Naive thymus-derived CD4-positive, alpha-beta T cell (primary cell): ENCODE data around the gene CDC25C. TPM values are rescaled to one million over a fixed set of nuclear protein-coding genes. Genes with fewer than 3 reads are reported as not detected.

Experiments used
- ATAC-seq: fragments of 150-1000 bp; cut with Tn5 transposase; 2 replicates; pipeline ENCODE4 v1.10.0; 2021; ENCODE audit warnings: mild to moderate bottlenecking, moderate library complexity
- CTCF ChIA-PET: fragments of 350-600 bp; sonication (Branson Sonifier 250); formaldehyde crosslinking; loops from one replicate; lab custom pipeline; 2021; ENCODE audit warnings: antibody characterized with exemption; lab: Charles Lee
- POLR2A ChIA-PET: fragments of 350-600 bp; sonication (Branson Sonifier 250); formaldehyde crosslinking; loops from one replicate; lab custom pipeline; 2021; ENCODE audit warnings: antibody characterized with exemption, inconsistent platforms; lab: Charles Lee
- DNase-seq, 9 donors: peaks; one replicate each; pipeline versions ENCODE4 v3.0.0 to v3.0.0-alpha.2; 2020 to 2022; ENCODE audit warnings: mixed read lengths in 1 of 9
- H3K27ac ChIP-seq: one replicate; pipeline ENCODE4 v1.7.0; 2013; ENCODE audit warnings: mild to moderate bottlenecking, low read depth, low read length, moderate library complexity
- H3K27me3 ChIP-seq, 2 donors: one replicate each; pipeline ENCODE4 v1.7.0; 2013; ENCODE audit warnings: low read length in 2 of 2, mild to moderate bottlenecking in 2 of 2, moderate library complexity in 2 of 2; ENCODE audit not compliant: control insufficient read depth in 2 of 2, insufficient read depth in 2 of 2
- H3K36me3 ChIP-seq, 3 experiments: 1 replicate in 2 of 3; 2 replicates in 1 of 3; pipeline ENCODE4 v1.7.0; 2013; ENCODE audit warnings: low read length in 3 of 3, mild to moderate bottlenecking in 3 of 3, moderate library complexity in 1 of 3; ENCODE audit not compliant: insufficient read depth in 3 of 3, control insufficient read depth in 2 of 3
- H3K4me1 ChIP-seq, 2 donors: one replicate each; pipeline ENCODE4 v1.7.0; 2013; ENCODE audit warnings: low read length in 2 of 2, mild to moderate bottlenecking in 2 of 2, moderate library complexity in 1 of 2; ENCODE audit not compliant: control insufficient read depth in 2 of 2, insufficient read depth in 2 of 2
- H3K4me3 ChIP-seq: 2 replicates; pipeline ENCODE4 v1.7.0; 2013; ENCODE audit warnings: mild to moderate bottlenecking, low read length
- H3K9me3 ChIP-seq, 3 experiments: 1 replicate in 2 of 3; 2 replicates in 1 of 3; pipeline ENCODE4 v1.7.0; 2013; ENCODE audit warnings: low read length in 3 of 3; ENCODE audit not compliant: control insufficient read depth in 2 of 3
- H3K27ac Mint-ChIP-seq, 9 donors: one replicate each; pipeline ENCODE4 v1.8.0; 2020 to 2022; ENCODE audit warnings: mixed read lengths in 9 of 9, mild to moderate bottlenecking in 8 of 9, moderate library complexity in 5 of 9, inconsistent platforms in 2 of 9
- H3K27me3 Mint-ChIP-seq, 5 donors: one replicate each; pipeline ENCODE4 v1.8.0; 2021 to 2022; ENCODE audit warnings: mixed read lengths in 5 of 5, mild to moderate bottlenecking in 1 of 5
- H3K36me3 Mint-ChIP-seq, 5 donors: one replicate each; pipeline ENCODE4 v1.8.0; 2020 to 2022; ENCODE audit warnings: mixed read lengths in 5 of 5, mild to moderate bottlenecking in 3 of 5, inconsistent platforms in 1 of 5
- H3K4me1 Mint-ChIP-seq, 7 donors: one replicate each; pipeline ENCODE4 v1.8.0; 2020 to 2022; ENCODE audit warnings: mixed read lengths in 7 of 7, mild to moderate bottlenecking in 3 of 7, inconsistent platforms in 1 of 7
- H3K4me3 Mint-ChIP-seq, 10 donors: one replicate each; pipeline ENCODE4 v1.8.0; 2020 to 2022; ENCODE audit warnings: mild to moderate bottlenecking in 10 of 10, mixed read lengths in 10 of 10, moderate library complexity in 6 of 10, inconsistent platforms in 2 of 10
- H3K9me3 Mint-ChIP-seq, 11 donors: one replicate each; pipeline ENCODE4 v1.8.0; 2020 to 2022; ENCODE audit warnings: mixed read lengths in 11 of 11, mild to moderate bottlenecking in 4 of 11, inconsistent platforms in 1 of 11, moderate library complexity in 1 of 11
- intact Hi-C, 2 donors: fragments of 100-400 bp; cut with micrococcal nuclease; formaldehyde crosslinking; loops; one replicate each; pipeline ENCODE4 v1.15.1; 2023
- polyA plus RNA-seq, 2 donors: library from polyadenylated mRNA; unstranded; fragments of 300-500 nt; fragmentation: Illumina TruSeq; gene quantifications; one replicate each; pipeline ENCODE4 v1.2.3, GENCODE V29; 2021
- total RNA-seq, 6 experiments: library from RNA in 5 of 6; stranded (reverse) in 5 of 6; gene quantifications; 1 replicate in 5 of 6; 2 replicates in 1 of 6; pipeline ENCODE4 v1.2.3 and lab custom pipeline; 2021 to 2026

CDC25C gene
- total and polyA plus RNA-seq, 7 experiments from 2014 or later, result 9.8 TPM; not detected in 6

GRCh38 chr5:138240650-138241385 lies 90.8 kb downstream of the CDC25C start:
- Histone ChIP-seq H3K36me3 (no peaks in the 10 kb centered on the region), H3K27me3 (peaks cover 4 to 26% of the 10 kb centered on the region in 2 donors), H3K27ac (no peak overlapping the region), H3K4me3 (no peak overlapping the region), H3K9me3 (no peaks in the 10 kb centered on the region), H3K4me1 (no peaks in the 10 kb centered on the region)
- Mint-ChIP-seq H3K4me1 (peaks cover 7 to 19% (median 13%) of the 10 kb centered on the region in 7 donors), H3K4me3 (peak overlapping the region in 7 of 10 donors; percentile 7 to 84 (median 70)), H3K27me3 (peaks cover 41 to 57% (median 50%) of the 10 kb centered on the region in 5 donors), H3K27ac (peak overlapping the region in 1 of 9 donors; percentile 13), H3K36me3 (no peaks in the 10 kb centered on the region), H3K9me3 (peaks cover 0 to 2% (median 0%) of the 10 kb centered on the region in 11 donors)
- POLR2A ChIA-PET, result interaction anchor here (0.6 kb wide), 1 partner anchor 12 kb away, joined by 5 read pairs; no protein-coding TSS in a partner anchor
- peak; percentile 32 for ATAC-seq
- no peak for DNase-seq
- intact Hi-C loops, result no loop called here
- CTCF ChIA-PET, result no interaction called here

- H3K27me3 Mint-ChIP-seq, result peaks cover 27 to 49% (median 41%) of the 10 kb centered on the region in 5 donors
- ChIA-PET POLR2A (no interaction called here), CTCF (interaction anchor here (0.6 kb wide), 1 partner anchor 21 kb away, joined by 5 read pairs; no protein-coding TSS in a partner anchor)
- Histone ChIP-seq H3K4me3 (no peak overlapping the region), H3K9me3 (no peaks in the 10 kb centered on the region), H3K27ac (no peak overlapping the region), H3K36me3 (no peaks in the 10 kb centered on the region), H3K27me3 (peaks cover 4 to 21% of the 10 kb centered on the region in 2 donors), H3K4me1 (no peaks in the 10 kb centered on the region)
- H3K4me1 Mint-ChIP-seq, result peaks cover 7 to 19% (median 13%) of the 10 kb centered on the region in 7 donors
- DNase-seq, result no peak
- intact Hi-C loops, result no loop called here
- H3K27ac Mint-ChIP-seq, result no peak overlapping the region
- no peak overlapping the region for H3K4me3 Mint-ChIP-seq
- peaks cover 0 to 2% (median 0%) of the 10 kb centered on the region in 11 donors for H3K9me3 Mint-ChIP-seq
- no peak for ATAC-seq
- peaks cover 0 to 4% (median 0%) of the 10 kb centered on the region in 5 donors for H3K36me3 Mint-ChIP-seq
These were observed 93.6 kb downstream of the CDC25C start for GRCh38 chr5:138238034-138238433.

Other genes with a start within 250 kb of the CDC25C start
- gene WNT8A, start 247.8 kb downstream of the CDC25C start, total RNA-seq, result not detected
- gene WNT8A, start 247.8 kb downstream of the CDC25C start, polyA plus RNA-seq, result not detected
- gene NME5, start 192.4 kb downstream of the CDC25C start, total RNA-seq, result not detected
- not detected for gene NME5, start 192.4 kb downstream of the CDC25C start, polyA plus RNA-seq
- gene BRD8, start 153.2 kb downstream of the CDC25C start, total RNA-seq, result 10 to 100 TPM; 24.7 to 81.9 (median 66.1) TPM
- 10 to 100 TPM; 27.1 to 34.7 TPM for gene BRD8, start 153.2 kb downstream of the CDC25C start, polyA plus RNA-seq
- 10 to 100 TPM in 1 of 5 experiments, under 1 TPM in 1, not detected in 3; 0.29 to 34.1 TPM for gene KIF20A, start 152.7 kb downstream of the CDC25C start, total RNA-seq
- not detected for gene KIF20A, start 152.7 kb downstream of the CDC25C start, polyA plus RNA-seq
- gene CDC23, start 118.5 kb downstream of the CDC25C start, total RNA-seq, result 10 to 100 TPM; 13.0 to 39.6 (median 25.5) TPM
- gene CDC23, start 118.5 kb downstream of the CDC25C start, polyA plus RNA-seq, result 10 to 100 TPM; 15.5 to 29.0 TPM
- gene GFRA3, start 57.2 kb downstream of the CDC25C start, total RNA-seq, result not detected
- not detected for gene GFRA3, start 57.2 kb downstream of the CDC25C start, polyA plus RNA-seq
- 10 to 100 TPM; 25.0 to 71.8 (median 27.7) TPM for gene FAM53C, start 6.5 kb upstream of the CDC25C start, total RNA-seq
- gene FAM53C, start 6.5 kb upstream of the CDC25C start, polyA plus RNA-seq, result 10 to 100 TPM; 18.1 to 27.0 TPM
- gene KDM3B, start 20.9 kb upstream of the CDC25C start, total RNA-seq, result 10 to 100 TPM; 67.7 to 90.2 (median 82.8) TPM
- 10 to 100 TPM; 12.8 to 15.1 TPM for gene KDM3B, start 20.9 kb upstream of the CDC25C start, polyA plus RNA-seq
- 1 to 10 TPM in 1 of 5 experiments, under 1 TPM in 1, not detected in 3; 0.94 to 1.2 TPM for gene REEP2, start 107.3 kb upstream of the CDC25C start, total RNA-seq
- gene REEP2, start 107.3 kb upstream of the CDC25C start, polyA plus RNA-seq, result not detected
- 10 to 100 TPM in 3 of 5 experiments, under 1 TPM in 2; 0.57 to 68.6 (median 12.8) TPM for gene EGR1, start 133.7 kb upstream of the CDC25C start, total RNA-seq
- gene EGR1, start 133.7 kb upstream of the CDC25C start, polyA plus RNA-seq, result under 1 TPM in 1 of 2 donors, not detected in 1; 0.14 TPM
- gene ETF1, start 211.4 kb upstream of the CDC25C start, total RNA-seq, result 100 to 1,000 TPM in 2 of 5 experiments, 10 to 100 TPM in 3; 40.6 to 137 (median 84.1) TPM
- 10 to 100 TPM; 19.0 to 21.8 TPM for gene ETF1, start 211.4 kb upstream of the CDC25C start, polyA plus RNA-seq
- gene HSPA9, start 243.6 kb upstream of the CDC25C start, total RNA-seq, result 100 to 1,000 TPM; 152 to 274 (median 185) TPM
- gene HSPA9, start 243.6 kb upstream of the CDC25C start, polyA plus RNA-seq, result 100 to 1,000 TPM; 143 to 171 TPM